Hepatic stellate cell (primary cell): ENCODE data around the gene RYR2.
"Not testable (repeated sequence)": the region's sequence is repeated elsewhere in the genome, so short reads cannot be mapped to it uniquely, and the experiment has no call there.

Experiments
- DNase-seq: peaks from one replicate; pipeline ENCODE4 v3.0.0; 2011; ENCODE audit warnings: low spot score

Gene RYR2

DNA sequence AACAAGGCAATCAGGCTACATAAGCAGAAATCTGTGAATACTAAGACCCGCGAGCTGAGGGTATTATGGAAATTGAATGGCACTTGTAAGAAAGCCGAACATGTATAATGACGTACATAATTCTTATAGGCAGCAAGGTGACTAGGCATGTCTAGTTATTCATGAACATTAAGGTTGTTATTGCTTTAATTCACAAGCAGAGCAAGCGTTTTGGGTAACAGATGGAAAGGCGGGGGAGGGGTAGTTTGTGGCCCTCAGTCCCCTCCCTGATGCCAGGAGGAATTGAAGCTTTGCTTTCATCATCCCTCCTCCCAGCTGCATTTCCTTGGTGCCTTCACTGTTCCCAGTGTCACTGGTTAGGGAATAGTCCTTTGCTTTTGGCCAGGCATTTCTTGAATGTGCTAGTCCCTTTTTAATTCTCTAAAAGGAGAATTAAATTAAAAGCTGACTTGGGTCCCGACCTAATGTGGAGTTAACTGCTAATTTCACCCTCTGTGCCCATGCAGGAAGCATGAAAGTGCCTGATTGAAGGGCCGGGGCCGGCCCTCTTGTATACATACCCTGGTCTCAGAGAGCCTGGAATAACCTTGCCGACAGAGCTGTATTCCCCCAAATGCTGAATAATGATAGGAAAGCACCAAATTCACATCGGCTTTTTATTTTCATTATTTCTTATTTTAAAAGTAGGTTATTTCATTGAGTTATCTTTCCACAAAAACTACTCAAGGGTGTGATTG lies 42.5 kb downstream of the RYR2 start:
- DNase-seq = no peak

DNA sequence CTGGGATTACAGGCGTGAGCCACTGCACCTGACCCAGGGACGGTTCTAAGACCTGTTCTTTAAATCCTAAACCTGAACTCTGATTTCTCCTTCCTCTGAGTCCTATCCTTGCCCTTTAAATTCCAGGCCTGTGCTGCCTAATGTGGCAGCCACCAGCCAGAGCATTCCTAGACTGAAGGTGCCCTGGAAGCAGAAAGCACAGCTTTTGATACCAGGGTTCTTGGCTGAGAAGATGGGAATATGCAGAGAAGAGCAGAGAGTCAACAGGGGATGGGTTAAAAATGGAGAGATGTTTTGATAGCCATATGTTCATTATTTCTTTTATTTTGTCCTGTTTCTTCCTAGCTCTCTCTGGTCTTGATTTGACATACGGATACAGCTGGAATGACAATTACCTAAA lies 49.7 kb downstream of the RYR2 start:
- no peak for DNase-seq

DNA sequence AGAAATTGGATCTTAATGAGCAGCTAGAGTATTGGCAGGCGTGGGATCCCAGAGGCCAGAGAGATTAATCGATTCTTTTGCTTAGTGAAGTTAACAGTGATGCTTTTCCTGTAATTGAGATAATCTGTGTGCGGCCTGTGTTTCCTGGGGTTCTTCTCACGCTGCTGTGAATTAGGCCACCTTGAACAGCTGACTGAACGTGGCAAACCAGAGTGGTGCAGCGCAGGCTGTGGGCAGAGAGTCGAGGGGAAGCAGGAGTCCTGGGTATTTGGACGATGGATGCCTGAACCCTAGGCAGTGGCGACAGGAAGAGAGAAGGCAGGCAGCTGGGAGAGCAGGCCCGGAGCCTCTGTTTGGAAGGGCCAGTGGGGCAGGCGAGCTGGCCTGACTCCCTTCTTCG lies 51.7 kb downstream of the RYR2 start:
- no peak for DNase-seq

DNA sequence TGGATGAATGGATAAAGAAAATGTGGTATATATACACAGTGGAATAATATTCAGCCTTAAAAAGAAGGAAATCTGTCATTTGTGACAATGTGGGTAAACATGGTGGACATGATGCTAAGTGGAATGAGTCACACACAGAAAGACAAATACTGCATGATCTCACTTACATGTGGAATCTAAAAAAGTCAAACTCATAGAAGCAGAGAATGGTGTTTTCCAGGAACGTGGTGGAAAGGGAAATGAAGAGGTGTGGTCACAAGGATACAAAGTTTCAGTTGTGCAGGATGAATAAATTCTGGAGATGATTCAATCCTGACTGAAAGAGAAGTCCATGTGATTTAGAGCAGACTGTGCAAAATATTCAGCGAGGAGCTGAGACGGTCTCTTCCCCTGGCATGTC lies 56.6 kb downstream of the RYR2 start:
- no peak for DNase-seq

DNA sequence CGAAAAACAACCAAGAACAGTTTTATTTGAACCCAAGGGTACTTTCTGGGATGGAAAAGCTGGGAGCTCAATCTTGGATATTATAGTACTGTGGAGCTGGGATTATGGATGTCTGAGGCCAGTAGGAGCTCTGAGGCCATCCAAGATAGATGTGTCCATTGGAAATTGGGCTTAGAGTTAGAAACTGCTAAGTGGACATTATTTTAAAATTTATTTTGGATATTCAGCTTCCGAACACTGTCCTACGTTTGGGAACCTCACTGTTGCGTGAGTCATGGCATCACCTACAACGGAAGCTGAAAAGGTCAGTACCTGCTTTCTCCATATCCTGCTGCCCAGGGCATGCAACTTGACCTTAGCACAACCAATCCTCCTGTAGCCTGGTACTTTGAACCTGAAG lies 61.0 kb downstream of the RYR2 start:
- no peak for DNase-seq

DNA sequence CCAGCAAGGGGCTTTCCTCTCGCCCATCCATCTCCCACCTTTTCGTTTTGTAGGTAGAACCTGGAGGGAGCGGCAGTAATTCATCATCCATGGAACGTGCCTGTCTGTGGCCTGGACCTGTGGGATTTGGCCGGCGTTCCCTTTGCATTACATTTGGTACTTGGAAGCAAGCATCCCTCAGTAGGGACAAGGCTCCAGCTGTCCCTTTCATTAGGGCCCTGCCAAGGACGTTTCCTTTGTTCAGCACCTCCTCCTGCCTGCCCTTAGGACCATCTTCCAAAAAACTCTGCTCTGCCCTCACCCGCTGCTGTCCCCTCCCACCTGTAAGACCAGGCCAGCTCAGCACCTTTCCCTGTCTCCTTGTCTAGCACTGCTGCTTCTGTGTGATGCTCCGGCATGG lies 62.1 kb downstream of the RYR2 start:
- DNase-seq = no peak

DNA sequence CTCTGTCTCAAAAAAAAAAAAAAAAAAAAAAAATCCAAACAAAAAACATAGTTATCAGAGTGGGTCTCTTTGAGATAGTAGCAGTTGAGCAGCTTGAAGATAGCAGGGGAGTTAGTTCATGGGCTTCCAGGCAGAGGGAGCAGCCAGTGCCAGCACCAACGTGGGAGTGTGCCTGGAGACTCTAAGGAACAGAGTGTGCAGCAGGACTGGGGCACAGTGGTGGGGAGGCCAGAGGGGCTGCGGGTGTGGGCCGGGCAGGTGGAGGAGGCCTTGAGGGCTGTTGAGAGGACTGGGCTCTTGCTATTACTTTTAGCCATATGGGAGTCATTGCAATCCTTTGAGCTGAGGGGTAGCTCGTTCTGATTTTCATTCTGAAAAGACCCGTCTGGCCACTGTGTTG lies 63.8 kb downstream of the RYR2 start:
- no peak for DNase-seq

DNA sequence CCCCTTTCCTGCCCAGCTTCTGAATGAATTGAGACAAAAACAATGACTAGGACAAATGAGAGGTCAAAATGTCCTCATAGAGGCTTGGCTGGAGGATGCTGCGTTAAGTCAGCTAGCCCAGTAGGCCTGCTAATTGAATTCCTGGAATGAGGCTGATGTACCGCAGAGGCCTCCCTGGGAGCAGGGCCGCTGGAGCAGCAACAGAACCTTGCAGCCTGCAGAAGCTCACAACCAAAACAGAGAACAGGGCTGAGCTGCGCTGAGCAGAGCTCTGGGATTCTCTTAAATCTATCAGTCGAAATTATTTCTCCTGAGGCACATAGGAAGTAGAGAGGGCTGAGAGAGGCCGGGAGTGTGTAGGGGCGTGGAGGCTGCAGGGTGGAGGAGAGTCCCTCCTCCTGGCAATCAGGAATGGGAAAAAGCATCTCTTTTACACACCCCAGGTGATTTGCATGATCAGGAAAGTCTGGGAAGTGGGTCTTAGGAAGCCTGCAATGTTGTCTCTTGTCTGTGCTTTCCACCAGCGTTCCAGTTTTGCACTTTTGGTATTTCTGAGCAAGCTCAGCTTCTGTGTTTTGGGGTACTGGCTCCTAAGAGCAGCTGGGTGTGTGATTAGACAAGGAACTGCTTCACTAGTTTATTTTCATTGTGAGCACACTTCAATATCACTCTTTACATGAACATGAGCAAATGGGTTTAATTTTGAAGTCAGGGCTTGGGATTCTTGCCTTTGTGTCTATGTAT lies 66.5 kb downstream of the RYR2 start:
- no peak for DNase-seq

DNA sequence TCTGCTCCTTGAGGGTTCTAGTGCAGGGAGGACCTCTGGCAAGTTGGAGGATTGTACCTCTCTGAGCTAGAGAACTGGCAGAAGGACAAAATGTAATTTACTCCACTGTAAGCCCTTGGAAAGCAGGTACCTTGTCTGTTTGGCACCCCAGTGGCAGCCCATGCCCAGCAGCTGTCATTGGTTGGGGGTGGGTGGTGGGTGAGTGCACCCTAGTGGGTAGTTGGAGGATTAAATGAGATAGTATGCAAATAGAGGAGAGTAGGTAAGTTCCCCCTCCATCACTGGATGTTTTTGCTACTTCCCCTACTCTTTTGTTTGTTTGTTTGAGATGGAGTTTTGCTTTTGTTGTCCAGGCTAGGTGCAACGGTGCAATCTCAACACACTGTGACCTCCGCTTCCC lies 69.8 kb downstream of the RYR2 start:
- DNase-seq = no peak

DNA sequence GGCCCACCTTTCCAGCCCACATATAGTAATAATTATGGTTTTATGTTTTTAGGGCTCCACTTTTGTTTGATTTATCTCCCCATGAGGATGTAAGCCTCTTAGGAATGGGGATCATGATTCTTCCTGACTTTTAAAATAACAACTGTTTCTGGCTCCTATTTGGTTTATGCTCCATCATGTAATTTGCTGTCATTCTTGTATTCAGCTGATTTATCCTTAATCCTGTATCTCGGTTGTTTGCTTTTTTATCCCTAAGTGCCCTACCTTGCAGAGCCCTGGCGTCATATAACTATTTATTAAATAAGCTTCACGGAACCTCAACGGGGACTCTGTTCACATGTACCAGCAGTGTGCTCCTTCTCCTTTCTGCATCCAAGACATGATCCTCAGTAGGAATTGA lies 70.7 kb downstream of the RYR2 start:
- DNase-seq = no peak

DNA sequence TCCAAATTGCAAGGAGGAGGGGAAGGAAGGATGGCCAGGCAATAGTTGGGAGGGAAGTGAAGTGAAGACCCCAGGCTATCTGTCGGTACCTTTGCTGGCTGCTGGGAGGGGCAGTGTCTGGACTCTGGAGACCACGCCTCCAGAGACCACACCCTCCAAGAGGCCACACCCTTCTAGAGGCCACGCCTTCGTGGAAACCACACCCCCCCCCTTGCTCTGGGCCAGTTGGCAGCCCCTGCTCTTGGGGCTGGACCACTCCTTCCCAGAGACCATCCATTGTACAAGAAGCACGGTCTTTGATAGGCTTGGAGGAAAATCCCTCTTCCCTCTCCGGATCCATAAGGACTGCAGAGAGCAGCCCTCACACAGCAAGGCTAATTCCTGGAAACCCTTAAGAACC lies 73.1 kb downstream of the RYR2 start:
- DNase-seq = no peak

DNA sequence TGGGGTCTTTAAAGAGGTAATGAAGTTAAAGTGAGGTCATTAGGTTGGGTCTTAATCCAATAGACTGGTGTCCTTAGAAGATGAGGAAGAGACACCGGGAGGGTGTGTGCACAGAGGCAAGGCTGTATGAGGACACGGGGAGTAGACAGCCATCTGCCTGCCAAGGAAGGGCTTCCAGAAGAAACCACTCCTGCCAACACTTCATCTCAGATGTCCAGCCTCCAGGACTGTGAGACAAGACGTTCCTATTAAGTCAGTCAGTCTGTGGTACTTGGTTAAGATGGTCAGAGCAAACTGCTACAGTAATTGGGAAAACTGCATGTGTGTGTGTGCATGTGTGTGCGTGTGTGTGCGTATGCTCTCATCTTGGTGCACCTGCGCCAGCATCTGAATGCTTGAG lies 77.1 kb downstream of the RYR2 start:
- no peak for DNase-seq

DNA sequence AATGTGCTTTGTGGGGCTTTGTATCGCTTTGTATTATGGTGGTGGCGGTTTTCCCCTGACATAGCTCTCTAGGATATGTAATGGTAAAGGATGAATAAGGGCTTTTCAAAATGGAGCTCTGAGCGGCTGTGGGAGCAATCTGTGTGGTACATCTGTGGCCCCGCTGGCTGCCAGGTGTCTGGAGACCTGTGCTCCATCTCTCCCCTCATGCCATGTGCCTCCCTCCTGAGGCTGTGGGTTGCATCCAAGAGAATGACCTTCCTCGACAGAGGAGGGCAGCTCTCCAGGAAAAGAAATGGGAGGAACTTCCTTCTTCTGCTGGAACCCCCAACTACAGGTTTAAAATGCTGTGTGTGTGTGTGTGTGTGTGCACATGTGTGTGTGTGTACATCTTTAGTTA lies 78.7 kb downstream of the RYR2 start:
- no peak for DNase-seq

DNA sequence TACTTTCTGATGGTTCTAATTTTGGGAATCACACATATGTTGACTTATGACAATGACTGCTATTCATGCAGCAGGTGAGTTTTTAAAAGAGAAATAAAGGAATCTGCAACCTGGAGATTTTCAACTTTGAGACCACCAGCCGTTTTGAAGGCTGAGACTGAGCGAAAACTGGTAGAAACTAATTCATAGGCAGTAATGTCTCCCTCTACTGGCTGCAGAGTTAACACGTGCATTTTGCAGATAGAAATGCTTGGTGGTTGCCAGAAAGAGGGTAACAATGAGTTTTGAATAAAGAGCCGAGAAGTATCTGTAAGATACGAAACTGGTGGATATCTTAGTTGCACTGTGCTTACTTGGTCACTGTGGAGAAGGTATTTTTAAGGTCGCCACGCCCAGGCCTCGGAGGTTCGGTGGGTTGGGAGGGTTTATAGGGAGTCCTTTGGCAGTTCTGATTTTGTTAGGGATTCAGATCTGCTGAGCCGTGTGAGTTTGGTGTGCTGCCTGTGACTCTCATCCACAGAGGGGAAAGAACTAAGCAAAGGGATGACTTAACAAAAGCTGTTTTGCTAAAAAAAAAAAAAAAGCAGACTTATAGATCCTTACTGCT lies 83.0 kb downstream of the RYR2 start:
- no peak for DNase-seq

DNA sequence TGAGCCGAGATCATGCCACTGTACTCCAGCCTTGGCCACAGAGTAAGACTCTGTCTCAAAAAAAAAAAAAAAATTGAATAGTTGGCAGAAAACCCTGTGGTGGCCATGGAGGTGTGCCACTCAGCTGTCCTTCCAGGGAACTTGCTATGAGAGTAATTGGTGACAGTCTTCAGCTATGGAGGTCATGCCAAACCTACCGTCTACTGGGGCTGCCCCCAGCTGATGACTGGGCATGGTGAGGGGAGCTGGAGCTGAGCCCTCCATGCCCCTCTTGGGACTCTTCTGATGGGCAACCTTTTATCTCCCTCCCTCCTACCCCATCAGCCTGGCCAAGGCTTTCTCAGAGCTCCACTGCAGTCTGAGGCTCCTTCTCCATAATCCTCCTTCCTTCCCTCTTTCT lies 84.2 kb downstream of the RYR2 start:
- DNase-seq = no peak

DNA sequence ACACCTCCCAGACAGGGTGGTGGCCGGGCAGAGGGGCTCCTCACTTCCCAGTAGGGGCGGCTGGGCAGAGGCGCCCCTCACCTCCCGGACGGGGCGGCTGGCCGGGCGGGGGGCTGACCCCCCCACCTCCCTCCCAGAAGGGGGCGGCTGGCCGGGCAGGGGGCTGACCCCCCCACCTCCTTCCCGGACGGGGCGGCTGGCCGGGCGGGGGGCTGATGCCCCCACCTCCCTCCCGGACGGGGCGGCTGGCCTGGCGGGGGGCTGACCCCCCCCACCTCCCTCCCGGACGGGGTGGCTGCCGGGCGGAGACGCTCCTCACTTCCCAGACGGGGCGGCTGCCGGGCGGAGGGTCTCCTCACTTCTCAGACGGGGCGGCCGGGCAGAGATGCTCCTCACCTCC lies 85.3 kb downstream of the RYR2 start:
- DNase-seq = not testable (repeated sequence)

DNA sequence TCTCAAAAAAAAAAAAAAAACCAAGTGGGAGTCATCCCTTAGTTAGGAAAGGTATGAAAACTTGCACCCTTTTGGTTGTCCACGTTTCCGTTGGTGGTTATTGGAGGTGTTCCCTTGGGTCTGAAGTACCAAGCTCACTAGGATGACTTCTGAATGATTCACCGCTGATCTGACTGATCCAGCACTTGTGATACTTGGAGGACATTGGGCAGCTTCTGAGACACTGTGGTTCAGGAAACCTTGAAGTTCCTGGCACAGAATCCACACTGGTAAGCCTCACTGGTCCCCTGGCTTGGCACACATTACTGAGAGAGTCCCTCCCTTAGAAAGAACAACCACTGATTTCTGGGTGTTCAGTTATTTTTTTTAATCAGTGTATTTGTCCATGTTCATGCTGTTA lies 91.9 kb downstream of the RYR2 start:
- DNase-seq = no peak

DNA sequence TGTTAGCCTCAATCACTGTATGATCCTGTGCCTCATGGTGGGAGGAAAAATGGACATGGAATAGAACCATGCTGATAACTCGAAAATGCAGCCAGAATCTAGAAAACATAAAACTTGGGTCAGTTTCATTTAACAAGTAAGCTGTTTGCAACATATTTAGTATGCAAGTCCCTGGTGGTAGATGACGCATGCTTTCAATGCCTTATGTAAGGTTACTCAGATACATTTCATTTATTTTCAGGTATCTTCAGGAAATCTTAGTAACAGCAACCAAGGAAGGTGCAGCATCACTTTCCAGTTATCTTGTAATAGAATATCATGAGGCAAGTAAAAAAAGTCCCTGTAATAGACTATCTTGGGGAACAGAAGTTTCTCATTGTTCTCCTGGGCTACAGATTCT lies 92.9 kb downstream of the RYR2 start:
- DNase-seq = no peak

DNA sequence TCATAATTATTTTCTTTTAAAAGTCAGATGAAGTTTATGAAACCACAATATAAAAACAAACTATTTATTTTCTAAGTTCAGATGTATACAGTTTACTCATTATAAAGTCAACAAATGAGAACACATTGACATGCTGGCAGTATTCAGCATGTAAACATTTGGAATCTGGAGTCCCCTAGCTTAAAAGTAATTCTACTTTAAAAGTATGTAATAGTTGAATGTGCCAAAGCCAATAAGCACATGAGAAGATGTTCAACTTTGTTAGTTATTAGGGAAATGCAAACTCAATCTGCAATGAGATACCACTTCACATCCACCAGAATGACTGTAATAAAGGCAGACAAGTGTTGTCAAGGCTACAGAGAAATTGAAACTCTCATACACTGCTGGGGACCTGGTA lies 96.6 kb downstream of the RYR2 start:
- no peak for DNase-seq

DNA sequence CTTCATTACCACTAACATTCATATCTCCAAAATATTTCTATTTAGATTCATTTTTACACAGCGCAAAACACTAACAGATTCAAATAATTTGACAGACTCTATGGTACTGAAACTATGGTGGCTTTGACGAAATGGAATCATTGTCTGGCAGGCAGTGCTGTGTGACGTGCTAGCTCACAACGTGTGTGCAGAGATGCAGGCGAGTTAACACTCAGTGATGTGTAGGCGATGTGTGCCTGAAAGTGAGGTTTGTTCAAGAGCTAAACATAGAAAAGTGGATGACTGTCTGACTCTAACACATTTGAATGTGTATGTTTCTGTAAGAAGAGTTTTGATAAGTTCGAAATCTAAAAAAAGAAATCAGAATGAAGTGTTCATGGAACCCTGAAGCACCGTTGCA lies 97.7 kb downstream of the RYR2 start:
- DNase-seq = no peak

DNA sequence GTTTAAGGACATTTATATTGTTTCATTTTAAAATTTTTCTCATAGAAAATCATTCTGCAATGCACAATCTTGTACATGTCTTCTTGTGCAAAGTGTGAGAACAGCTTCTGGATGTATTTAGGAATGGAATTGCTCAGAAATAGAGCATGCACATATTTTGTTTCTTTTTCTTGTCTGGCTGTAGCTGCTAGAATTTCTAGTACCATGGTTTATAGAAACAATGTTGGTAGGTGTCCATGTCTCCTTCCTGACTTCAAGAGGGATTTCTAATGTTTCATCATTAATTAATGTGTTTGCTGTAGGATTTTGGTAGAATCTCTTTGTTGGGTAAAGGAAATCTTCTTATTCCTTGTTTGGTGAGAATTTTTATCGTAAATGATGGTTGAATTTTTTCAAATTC lies 99.0 kb downstream of the RYR2 start:
- no peak for DNase-seq

DNA sequence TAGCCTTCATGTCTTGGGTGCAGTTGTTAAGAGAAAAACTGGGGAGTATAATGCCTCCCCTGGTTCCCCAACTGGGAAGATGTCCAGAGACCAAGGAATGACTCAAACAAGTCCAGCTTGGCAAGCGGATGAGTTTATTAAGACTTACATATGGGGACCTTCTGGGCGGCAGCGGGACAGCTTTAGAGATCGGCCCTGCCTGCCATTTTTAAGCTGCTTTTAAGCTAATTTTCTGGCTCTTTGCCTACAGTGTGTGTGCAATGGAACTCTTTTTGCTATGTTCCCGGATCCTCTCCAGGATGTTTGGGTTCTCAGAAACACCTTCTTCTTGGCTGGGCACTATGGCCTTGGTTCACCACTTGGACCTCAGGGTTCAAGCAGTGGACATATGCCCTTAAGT lies 99.5 kb downstream of the RYR2 start:
- DNase-seq = no peak

DNA sequence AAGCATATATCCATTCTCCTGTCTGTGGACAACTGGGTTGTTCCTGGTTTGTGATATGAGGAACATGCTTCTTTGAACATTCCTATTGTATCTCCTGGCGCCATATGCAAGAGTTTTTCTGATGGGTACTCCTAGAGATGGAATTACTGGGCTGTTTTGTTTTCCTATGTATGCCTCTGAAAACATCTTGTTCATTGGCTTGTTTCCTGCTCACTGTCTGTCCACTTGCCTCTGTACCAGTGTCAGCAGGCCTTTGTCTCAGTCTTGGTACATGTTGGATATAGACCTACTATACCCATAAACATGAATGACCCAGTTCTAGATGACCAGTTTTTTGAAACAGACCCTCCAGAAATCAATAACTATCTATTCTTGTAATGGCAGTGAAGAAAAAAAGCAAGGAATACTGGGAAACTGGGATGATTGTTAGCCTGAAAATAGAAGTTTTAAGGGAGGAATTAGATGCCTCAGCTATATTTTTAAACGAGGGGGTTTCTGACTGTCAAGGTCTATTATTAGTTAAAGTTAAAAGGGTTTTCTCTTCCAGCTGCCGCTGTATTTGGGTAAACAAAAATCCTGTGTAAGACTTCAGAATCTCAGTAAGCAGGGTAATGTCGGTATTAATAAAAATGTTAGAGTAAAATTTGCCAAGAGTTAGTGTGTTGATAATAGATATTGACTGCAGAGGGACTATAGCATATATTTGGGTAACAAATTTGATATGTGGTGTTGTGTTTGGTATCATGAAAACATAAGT lies 103.6 kb downstream of the RYR2 start:
- DNase-seq = no peak
